HG02642 (cell line): ENCODE measurements around the gene MAMDC2.

Experiments used
- ATAC-seq: cut with Tn5 transposase; IDR thresholded peaks from one replicate; pipeline ENCODE4 v1.9.1; 2021; ENCODE audit warnings: mild to moderate bottlenecking; ENCODE audit not compliant: unreplicated experiment, poor library complexity

MAMDC2 gene, protein sequence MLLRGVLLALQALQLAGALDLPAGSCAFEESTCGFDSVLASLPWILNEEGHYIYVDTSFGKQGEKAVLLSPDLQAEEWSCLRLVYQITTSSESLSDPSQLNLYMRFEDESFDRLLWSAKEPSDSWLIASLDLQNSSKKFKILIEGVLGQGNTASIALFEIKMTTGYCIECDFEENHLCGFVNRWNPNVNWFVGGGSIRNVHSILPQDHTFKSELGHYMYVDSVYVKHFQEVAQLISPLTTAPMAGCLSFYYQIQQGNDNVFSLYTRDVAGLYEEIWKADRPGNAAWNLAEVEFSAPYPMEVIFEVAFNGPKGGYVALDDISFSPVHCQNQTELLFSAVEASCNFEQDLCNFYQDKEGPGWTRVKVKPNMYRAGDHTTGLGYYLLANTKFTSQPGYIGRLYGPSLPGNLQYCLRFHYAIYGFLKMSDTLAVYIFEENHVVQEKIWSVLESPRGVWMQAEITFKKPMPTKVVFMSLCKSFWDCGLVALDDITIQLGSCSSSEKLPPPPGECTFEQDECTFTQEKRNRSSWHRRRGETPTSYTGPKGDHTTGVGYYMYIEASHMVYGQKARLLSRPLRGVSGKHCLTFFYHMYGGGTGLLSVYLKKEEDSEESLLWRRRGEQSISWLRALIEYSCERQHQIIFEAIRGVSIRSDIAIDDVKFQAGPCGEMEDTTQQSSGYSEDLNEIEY

DNA sequence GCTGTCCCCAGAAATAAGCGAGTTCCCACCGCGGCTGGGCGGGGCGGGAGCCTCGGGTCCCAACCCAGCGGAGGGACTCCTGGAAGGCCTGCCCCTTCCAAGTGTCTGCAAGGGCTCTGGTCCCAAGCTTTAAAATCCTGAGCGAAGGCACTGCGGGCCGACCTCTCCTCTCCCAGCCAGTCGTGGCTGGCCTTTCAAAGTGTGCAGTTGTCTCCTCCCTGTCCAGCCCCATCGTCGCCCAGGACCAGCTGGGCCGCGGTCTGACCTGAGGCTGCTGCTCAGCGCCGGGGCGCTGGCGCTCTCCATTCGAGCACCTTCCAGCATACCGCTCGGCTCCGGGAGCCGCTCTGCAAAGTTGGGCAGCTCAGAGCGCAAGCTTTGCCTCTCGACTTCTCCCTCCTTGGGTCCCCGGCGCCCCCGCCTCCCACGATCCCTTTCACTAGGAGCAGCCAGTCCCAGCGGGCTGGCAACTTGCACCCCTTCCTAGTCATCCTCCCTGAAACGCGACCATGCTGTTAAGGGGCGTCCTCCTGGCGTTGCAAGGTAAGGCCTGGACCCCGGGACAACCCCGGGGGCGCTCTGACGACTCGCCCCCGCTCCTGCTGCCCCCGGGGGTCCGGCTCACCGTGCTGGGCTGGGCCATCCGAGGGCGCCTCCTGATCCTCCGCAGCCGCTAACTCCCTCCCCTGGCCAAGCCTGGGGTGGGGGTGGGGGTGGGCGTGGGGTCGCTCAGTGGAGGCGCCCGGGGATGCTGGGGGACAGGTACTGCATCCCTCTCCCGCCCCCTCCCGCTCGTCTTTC lies at the start of gene MAMDC2:
MAMDC2 (plus strand) TSS at position 160 of the 801 bp plus-strand sequence; CDS start at position 510, 350 bp downstream.
- no peak for ATAC-seq

DNA sequence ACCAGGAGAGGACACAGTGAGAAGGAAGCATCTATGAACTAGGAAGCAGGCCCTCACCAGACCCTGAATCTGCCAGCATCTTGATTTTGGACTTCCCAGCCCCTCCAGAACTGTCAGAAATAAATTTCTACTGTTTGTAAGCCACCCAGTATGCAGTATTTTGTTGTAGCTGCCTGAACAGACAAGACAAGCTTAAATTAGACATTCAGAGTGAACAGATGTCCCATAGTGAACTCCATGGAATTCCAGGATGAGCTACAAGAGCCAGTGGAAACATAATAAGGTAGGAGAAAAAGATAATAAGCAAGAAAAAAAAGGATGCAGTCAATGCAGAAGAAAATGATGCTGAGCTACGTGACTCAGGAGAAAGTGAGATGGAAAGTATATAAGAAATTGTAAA lies 47.8 kb upstream of the MAMDC2 start:
- no peak for ATAC-seq

DNA sequence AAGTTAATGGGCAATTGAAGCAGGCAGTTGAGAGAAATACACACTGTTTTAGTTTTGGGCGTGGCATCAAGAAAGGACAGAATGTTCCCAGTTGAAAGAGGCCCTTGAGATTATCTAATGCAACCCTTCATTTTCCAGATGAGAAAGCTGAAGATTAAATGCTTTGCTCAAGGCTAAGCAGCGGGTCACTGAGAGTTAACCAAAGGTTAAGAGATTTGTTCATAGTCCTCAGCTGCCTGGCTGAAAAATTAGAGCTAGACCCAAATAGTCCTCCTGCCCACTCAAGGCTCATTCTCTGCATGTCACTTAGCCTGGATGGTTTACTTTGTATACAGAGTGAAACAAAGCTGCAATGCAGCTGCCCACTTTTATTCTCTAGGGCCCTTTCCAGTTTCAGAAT lies 46.7 kb upstream of the MAMDC2 start:
- ATAC-seq: no peak

DNA sequence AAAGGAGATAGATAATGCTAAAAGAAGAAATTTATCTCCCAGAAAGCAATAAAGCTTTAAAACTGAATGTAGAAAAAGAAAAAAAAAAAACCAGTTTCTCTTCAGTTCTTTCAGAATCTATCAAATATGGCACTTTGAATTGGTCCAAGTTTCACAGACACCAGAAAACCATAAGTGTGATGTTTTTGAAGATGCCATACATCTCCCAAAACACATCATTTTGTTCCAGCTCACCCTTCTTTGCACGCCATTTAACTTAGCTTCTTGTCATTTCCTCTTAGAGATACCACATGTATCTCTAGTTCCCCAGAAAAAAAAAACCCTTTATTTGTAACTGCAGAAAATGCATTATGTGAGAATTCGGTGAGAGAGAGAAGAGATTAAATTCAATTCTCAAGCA lies 46.1 kb upstream of the MAMDC2 start:
- no peak for ATAC-seq

DNA sequence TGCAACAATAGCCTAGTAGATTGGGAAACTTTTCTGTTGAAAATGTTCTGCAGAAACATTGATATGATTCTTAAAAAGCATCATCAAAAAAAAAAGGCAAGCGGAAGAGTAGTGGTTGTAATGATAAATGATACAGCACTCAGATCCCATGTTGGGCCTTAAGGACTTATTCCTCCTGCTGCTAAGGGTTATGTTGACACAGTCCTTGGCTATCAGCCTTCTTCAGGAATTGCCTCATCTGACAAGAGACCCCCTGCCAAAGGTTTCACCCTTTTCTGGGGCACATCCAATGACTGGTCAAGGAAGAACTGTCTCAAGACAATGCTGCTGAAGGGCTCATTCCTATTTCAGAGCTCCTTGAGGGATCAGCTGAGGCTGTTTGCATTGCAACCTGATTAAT lies 44.3 kb upstream of the MAMDC2 start:
- no peak for ATAC-seq

DNA sequence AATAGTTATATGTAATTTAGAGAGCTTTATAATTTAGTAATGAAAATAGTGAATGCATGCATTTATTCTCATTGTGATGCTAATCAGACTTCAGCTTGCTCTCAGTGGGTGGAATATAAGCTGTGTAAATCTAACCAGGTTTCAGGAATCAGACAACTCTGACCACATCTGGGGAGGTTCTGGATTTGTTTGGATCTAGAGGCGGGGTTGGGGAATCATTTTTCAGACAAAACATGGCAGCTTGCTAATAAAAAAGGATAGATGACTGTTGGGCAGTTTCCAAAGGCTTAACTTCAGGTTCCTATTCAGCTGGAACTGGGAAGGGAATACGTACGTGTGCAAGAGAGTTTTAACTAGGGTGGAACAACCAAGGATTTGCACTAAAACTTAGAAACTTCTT lies 43.2 kb upstream of the MAMDC2 start:
- ATAC-seq: no peak

DNA sequence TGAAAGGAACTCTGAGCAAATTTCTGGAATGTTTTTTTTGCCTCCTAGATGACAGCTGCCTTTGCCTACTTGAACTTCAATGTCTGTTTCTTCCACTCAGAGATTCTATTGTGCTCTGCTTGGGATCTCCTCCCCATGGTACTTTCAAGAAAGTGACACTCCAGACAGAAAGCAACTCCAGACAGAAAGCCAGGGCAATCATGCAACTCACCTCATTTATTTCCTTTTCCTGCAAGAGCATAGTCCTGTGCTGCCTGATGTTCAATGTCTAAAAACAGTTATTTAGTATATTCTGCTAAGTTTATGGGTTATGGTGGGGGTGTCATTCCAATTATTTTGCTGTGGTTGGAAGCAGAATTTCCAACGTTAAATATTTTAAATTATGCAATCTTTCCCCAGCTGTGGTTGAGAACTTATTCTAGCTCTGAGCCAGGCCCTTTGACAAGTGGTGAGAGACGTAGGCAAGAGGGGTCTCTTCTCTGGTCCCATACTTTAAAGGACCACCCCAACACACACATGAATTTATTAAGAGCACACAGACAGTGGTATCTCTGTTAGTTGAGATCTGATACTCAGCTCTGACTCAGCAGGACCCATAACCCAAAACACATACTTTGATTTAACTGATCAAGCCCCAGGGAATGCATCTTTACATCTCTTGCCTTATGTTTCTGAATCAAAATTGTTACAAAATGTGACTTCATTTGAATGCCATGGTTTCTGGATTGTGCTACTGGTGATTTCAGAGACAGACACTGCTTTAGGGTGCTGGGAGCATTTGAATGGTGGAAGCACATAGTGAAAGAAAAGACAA lies 39.5 kb upstream of the MAMDC2 start:
- ATAC-seq: no peak

DNA sequence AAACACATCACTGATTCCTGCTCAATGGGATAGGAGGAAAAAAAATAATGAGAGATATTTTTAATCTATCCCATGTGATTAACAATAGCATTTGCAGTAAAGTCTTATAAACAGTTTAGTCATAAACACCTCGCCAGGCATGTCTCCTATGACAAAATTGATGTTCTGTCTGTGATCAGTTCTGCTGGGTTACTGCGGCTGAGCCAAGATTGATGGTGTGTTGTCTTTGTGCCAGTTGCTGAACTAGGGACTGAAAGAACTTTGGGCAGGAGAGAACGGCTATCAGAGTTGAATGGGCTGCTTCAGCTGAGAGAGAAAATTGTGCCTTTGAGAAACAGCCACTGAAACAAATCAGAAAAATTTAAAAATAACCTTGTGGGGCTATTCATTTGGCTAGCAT lies 37.3 kb upstream of the MAMDC2 start:
- no peak for ATAC-seq

DNA sequence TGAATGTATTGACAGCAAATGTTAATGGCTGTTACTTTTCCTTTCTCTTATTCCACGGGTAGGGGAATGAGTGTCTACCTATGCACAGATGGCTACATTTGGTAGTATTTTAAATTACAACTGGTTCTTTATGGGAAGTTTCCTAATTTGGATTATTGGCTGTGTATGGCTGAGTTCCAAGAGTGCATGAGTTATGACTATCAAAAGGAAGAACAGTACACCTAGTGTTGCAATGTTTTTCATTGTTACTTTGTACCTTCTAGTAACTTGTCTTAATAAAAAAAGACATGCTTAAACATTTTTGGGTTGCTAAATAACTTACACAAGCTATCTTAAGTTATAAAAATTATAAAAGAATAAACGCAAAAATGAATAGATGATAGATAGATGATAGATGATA lies 35.8 kb upstream of the MAMDC2 start:
- no peak for ATAC-seq

DNA sequence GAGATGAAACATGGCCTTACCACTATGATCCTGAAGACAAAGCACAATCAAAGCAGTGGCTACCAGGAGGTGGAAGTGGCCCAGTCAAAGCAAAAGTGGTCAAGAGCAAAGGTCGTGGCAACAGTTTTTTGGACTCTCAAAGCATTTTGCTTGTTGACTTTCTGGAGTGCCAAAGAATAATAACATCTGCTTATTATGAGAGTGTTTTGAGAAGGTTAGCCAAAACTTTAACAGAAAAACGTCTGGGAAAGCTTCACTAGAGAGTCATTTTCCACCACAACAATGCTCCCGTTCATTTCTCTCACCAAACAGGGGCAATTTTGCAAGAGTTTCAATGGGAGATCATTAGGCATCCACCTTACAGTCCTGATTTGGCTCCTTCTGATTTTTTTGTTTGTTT lies 33.6 kb upstream of the MAMDC2 start:
- ATAC-seq: no peak

DNA sequence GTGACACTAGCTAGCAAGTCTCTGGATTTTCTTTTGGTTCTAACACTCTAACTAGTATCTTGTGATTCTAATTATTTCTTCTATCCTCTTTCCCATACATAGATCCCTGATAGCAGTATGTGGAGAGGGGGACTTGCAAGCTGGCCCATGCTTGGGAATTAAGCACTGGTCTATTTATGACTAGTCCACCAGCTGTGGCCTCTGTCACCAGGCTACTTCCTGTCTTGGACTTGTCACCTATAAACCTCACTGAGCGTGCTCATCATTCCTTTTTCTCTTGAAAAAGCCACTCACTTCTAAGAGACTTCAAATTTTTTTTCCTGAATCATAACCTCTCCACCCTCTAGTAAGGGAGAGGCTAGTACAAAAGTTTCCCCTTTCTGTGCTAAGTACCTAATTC lies 32.3 kb upstream of the MAMDC2 start:
- ATAC-seq: no peak

DNA sequence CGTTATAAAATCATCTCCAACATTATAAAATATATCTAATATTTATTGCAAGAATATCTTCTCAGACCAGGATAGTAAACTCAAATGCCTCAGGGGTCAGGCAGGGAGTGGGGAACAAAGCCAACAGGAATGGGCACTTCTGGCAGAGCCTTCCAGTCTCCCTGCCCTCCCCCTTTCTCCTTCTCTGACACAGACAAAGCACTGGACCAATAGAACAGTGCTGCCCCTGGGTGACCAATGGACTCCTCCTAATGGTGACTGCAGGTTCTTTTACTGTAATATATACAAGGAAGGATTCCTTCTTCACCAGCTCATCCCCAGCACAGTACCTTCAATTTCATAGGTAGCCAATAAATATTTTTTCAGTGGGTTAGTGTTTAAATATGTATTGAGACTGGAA lies 31.1 kb upstream of the MAMDC2 start:
- no peak for ATAC-seq

DNA sequence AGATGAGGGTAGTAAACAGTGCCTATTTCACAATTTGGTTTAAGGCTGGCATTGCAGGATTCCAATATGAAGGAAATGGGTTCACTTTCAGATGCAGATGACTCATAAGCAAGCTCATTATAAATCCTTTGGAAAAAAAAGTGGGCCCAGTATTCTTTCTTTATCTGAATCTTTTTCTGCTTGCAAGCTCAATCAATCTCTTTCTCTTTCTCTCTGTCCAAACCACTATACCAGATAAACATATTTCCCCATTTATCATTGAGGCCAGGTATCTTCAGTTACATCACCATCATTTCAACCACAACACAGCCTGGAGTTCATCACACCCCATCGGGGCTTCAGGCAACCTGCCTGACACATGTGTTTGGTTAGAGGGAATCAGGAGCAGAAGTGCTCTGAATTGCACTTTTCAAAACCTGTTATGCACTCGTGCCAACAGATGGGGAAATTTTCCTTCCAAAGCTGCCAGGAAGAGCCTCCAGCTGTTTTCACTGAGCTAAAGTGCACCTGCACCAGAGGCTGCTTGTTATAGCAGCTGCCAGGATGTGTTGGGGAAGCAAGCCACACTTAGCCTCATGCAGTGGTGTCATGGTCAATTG lies 30.0 kb upstream of the MAMDC2 start:
- ATAC-seq: no peak

DNA sequence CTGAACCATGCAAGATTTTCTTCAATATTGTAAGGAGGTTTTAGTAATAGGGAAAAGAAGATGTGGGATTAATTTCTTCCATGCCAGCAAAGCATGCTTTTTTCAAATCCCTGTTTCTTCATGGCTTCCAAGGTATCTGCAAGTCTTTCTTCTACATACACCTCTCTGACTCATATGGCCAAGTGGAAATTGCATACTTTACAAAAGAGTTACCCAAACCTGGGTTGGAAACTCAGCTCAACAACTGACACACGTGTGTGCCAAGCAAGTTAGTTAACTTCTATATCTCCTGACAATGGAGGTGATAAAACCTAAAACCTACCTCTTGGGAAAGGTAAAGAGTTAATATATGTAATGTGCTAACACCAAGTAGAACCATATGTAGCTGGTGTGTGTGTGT lies 28.5 kb upstream of the MAMDC2 start:
- no peak for ATAC-seq

DNA sequence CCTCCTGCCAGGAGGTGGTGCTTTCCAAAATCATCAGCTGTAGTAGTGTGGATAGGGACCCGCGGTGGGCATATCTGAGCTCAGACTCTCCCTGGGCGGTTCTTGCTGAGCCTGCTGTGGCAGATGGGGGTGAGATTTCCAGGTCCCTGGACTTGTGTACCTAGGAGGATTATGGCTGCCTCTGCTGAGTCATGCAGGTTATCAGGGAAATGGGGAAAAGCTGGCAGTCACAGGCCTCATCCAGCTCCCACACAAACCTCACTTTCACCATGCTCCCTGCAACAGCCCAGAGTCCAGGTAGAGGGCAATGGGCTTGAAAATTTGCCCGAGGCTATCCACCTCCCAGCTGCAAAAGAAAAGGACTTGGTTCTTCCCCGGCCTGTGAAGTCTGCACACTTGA lies 23.4 kb upstream of the MAMDC2 start:
- ATAC-seq: no peak

DNA sequence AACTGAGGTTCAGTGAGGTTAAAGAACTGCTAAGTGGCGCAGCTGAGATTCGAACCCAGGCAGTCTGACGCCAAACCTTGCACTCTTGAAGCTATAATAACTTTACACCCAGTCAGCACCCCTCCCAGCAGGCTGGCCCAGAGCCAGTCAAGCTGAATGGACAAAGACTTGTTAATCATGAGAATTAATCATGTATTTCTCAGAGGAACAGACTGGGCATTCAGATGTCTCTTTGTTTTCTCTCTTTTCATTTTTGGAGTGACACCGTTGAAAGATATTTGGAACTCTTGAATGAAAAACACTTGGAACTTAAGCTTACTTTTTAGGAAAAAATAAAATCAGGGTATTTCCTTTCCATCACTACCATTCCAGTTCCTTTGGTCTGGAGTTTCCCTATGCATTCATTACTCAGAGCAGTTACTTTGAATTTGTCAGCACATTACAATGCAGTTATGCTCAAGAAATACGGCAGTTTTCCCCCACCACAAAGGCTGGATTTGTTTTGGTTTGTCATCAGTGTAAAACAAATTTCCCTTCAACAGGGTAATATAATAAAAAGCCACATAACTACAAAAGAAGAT lies 22.6 kb upstream of the MAMDC2 start:
- no peak for ATAC-seq

DNA sequence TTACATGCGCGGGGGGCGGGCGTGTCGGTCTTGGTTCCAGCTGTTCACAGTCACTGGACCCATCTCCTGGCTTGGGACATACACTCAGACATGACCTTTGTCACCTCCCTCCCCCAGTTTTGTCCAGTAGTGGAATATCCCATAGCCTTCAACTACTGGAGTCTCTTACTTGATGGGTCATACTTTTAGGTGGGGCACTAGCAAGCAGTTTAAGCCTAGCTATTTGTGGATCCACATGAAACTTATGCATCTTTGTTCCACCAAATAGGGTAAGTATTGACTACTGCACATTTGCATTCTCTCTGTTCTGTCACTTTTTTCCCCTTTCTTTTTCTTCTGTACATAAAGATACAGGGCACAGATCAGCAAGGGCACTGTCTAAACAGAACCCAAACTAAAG lies 15.4 kb upstream of the MAMDC2 start:
- ATAC-seq: no peak

DNA sequence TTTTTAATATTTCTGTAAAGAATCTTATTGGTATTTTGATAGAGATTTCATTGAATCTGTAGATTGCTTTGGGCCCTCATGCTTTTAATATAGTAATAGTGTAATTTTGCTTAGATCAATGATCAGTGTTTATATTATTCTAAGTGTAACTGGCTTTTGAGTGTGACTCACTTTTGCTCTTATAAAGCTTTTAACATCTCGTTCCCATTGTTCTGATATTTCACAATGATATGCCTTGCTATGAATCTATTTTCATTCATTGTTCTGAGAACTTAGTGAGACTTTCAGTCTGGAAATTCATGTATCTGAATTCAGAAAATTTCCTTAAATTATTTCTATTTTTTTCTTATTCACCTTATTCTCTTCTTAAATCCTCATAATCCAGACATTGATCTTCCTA lies 13.5 kb upstream of the MAMDC2 start:
- ATAC-seq: no peak

DNA sequence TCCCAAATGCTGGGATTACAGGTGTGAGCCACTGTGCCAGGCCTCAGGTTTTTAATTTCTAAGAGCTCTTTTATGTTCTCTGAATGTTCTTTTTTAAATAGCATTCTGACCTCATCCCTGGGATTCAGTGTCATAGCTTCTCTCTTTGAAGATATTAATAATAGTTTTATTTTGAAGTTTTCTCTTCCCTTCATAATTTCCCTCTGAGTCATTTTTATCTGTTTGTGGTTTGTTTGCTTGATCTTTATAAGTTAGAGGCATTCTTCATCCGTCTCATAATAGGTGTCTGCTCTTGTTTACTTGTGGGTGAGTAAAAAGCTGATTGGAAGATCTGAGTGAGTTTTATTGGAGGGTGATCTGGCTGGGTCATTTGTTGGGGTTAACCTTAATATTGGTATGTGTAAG lies 12.5 kb upstream of the MAMDC2 start:
- ATAC-seq: no peak

DNA sequence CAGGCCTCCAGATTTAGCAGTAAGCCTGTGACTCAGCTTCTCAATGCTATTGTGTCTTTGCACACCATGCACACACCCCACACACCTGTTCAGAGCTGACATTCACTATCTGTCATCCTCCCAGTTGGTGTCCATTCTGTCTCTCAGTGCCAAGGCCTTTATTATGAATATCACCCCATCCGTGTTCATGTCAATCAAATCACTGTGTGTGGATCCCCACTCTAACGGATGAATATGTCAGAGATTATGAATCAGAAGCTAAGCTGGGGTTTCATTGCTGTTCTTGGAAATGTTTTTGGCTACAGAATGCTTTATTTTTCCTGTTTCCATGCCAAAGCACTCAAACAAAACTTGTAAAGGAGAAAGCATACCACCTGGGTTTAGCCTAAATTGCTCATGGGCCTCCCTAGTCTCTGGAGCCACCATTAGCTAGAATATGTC lies 9.4 kb upstream of the MAMDC2 start:
- ATAC-seq: no peak
